Stimulated activated CD4-positive, alpha-beta T cell treated with anti-CD3 and anti-CD28 coated beads, Interleukin-12 subunit alpha, Interleukin-12 subunit beta, amount 100 ng/mL, for 4 hours (primary cell): ENCODE measurements around the gene ATL3.
"Not testable (repeated sequence)": the region's sequence is repeated elsewhere in the genome, so short reads cannot be mapped to it uniquely, and the experiment has no call there.

Experiments used
- DNase-seq: peaks from one replicate; pipeline ENCODE4 v3.0.0-alpha.2; 2020

The ATL3 gene

GRCh38 chr11:63681321-63682065 is 10.3 kb upstream of the ATL3 start, which contains the start of gene RTN3:
Gene RTN3 (plus strand): TSS chr11:63681500. CDS start chr11:63681637, 137 bp downstream.
- DNase-seq: peak; percentile 98

- DNase-seq: peak; percentile 17
Observed at GRCh38 chr11:63680834-63681320, 9.7 kb upstream of the ATL3 start.

- DNase-seq: no peak
Observed at GRCh38 chr11:63673579-63673978, 2.4 kb upstream of the ATL3 start.

- no peak for DNase-seq
Observed at GRCh38 chr11:63672936-63673539, 1.9 kb upstream of the ATL3 start.

- no peak for DNase-seq
Observed at GRCh38 chr11:63672156-63672463, 934 bp upstream of the ATL3 start.

GRCh38 chr11:63670433-63671321 is 499 bp downstream of the ATL3 start:
- peak; percentile 23 for DNase-seq

GRCh38 chr11:63670096-63670432 is 1.1 kb downstream of the ATL3 start:
- no peak for DNase-seq

- DNase-seq: no peak
Observed at GRCh38 chr11:63667995-63668795, 3.0 kb downstream of the ATL3 start.

- no peak for DNase-seq
Observed at GRCh38 chr11:63666874-63667273, 4.3 kb downstream of the ATL3 start.

- DNase-seq: no peak
Observed at GRCh38 chr11:63663809-63664208, 7.4 kb downstream of the ATL3 start.

- DNase-seq: no peak
Observed at GRCh38 chr11:63660972-63661371, 10.2 kb downstream of the ATL3 start.

GRCh38 chr11:63652671-63653070 is 18.5 kb downstream of the ATL3 start:
- no peak for DNase-seq

- no peak for DNase-seq
Observed at GRCh38 chr11:63643205-63643604, 28.0 kb downstream of the ATL3 start.

GRCh38 chr11:63641727-63642126 is 29.4 kb downstream of the ATL3 start:
- DNase-seq: no peak

GRCh38 chr11:63639199-63639832 is 31.9 kb downstream of the ATL3 start:
- no peak for DNase-seq

- DNase-seq: not testable (repeated sequence)
Observed at GRCh38 chr11:63638436-63638835, 32.7 kb downstream of the ATL3 start.

- peak; percentile 53 for DNase-seq
Observed at GRCh38 chr11:63635762-63636465, 35.3 kb downstream of the ATL3 start.

- no peak for DNase-seq
Observed at GRCh38 chr11:63629426-63629825, 41.8 kb downstream of the ATL3 start.

- no peak for DNase-seq
Observed at GRCh38 chr11:63623513-63624140, 47.5 kb downstream of the ATL3 start.

GRCh38 chr11:63622323-63622722 is 48.9 kb downstream of the ATL3 start:
- DNase-seq: no peak

GRCh38 chr11:63621071-63621470 is 50.1 kb downstream of the ATL3 start:
- no peak for DNase-seq
